HG03066 (cell line): ENCODE measurements around the gene NPVF.

Source experiments
- ATAC-seq: cut with Tn5 transposase; IDR thresholded peaks from one replicate; pipeline ENCODE4 v1.9.1; 2021; ENCODE audit warnings: low read depth; ENCODE audit not compliant: unreplicated experiment

Gene NPVF, protein sequence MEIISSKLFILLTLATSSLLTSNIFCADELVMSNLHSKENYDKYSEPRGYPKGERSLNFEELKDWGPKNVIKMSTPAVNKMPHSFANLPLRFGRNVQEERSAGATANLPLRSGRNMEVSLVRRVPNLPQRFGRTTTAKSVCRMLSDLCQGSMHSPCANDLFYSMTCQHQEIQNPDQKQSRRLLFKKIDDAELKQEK

DNA sequence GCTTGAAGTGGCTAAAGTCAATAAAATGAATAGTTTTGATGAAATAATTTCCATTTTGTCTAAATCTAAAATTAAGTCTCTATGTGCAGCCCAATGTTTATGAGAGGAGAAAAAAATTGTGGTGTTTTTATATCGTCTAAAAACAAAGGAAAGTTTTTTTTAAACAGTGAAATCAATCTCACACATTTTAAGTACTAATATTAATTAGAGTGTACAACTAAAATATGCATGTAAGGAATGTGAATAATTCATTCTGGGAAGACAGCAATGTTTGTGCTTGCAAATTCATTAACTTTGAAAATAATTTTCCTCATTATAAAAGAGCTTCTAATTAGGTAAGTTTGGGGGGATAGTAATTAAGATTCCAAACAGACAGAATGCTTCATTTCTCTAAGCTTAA, at the start of gene NPVF:
Gene NPVF (minus strand): TSS at position 101 of the 400 bp plus-strand sequence. CDS start 47 bp downstream, at position 54.
- no peak for ATAC-seq

- no peak for ATAC-seq
Measured at GRCh38 chr7:25272265-25272664, 44.0 kb upstream of the NPVF start.

DNA sequence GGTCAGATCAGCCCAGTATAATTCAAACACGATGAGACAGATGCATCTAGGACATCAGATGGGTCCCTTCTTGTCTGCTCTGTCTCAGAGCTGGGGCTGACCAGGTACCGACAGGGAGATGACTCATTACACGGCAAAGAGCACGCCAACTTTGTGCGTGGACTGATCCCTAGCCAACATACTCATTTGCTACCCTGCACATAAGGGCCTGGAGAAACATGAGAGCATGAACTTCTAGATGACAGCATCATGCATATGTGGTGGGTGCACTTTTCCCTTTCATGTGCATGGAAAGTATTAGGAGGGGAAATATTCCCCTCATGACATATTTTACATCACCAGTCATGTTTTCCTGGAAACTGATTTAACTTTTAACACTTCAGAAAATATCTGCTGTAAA, 35.1 kb upstream of the NPVF start:
- no peak for ATAC-seq

GRCh38 chr7:25262586-25262985, 34.3 kb upstream of the NPVF start:
- no peak for ATAC-seq

GRCh38 chr7:25261545-25262140, 33.4 kb upstream of the NPVF start:
- no peak for ATAC-seq

DNA sequence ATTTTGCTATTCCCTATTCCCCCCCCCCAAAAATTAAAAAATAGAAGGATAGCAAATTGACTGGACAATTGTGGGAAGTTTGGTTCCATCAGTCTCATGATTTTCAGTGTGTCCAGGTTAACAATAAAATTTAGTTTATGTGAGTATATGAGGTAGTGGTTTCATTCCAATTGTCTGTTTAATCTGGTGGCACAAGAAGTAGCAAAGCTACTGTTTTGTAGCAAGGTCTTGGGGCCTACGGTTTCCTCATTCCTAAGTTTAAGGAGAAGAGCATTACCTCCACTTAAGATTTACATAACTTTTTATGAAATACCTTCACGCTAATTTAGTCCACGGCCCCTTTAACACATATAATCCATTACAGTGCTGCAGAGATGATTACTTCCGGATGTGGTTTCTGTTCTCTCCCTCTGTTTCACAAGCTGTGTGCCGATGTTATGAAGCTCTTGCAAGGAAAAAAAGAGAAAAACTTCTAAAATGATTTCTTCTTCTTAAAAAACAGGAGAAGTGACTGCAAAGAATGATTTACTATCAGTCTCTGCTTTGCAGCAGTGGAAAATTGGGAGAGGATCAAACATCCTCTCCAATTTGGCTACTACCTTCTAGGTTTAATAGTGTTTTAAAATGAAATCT, 32.7 kb upstream of the NPVF start:
- no peak for ATAC-seq

GRCh38 chr7:25259487-25260243, 31.4 kb upstream of the NPVF start:
- no peak for ATAC-seq

DNA sequence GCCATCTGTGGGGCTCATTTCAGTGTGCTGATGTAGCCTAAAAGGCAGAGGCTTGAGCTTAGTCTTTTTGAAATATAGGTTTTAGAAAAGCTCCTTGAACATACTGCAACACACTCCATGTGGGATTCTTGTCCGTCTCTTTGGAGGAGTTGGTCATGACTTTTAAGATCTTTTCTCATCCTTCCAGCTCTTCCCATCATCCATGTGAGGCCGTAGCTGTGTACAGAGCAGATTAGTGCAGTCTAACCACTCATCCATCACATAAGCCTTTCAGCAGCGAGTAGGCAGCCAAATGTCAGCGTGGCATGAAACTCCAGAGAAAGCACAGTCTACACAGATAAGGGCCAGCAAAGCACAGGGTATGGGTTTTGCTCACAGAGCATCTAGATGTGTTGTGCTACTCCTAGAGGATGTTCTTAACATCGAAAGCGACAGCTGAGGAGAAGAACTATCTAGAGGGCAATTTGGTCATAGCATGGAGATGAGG, 28.1 kb upstream of the NPVF start:
- ATAC-seq: no peak

GRCh38 chr7:25255611-25256332, 27.5 kb upstream of the NPVF start:
- ATAC-seq: no peak

DNA sequence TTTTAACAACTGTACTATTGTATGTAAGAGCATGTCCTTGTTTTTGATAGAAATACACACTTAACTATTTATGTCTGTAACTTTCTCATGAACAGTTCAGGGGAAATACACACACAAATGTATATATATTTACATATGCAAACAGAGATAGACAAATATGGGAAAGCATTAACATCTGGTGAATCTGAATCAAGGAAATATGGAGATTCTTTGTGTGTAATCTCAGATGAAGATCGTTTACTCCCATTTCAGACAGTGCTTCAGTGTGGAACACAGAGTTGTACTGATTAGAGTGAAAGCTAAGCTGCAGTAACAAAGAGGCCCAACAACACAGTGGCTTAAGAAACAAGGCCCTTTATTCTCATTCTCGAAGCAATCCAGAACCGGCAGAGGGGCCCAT, 26.3 kb upstream of the NPVF start:
- no peak for ATAC-seq

- no peak for ATAC-seq
Measured at GRCh38 chr7:25253714-25254113, 25.4 kb upstream of the NPVF start.

- no peak for ATAC-seq
Measured at GRCh38 chr7:25250386-25250785, 22.1 kb upstream of the NPVF start.

DNA sequence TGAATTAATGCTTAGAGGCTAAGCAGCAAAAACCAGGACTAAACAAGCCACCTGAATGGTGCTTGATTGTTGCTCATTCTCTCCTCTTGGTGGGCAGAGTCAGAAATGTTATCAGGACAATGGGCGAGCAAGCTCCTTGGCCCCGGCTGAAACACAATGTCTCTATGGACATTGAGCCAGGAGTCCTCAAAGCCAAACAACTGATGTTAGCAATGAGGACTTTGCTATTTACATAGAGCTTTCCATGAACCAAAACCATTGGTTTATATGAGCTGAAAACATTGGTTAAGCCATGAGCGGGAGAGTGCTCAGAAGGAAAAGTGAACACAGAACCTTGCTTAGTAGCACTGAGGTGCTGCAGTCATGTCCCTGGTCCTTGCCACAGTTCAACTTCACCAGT, 21.5 kb upstream of the NPVF start:
- ATAC-seq: no peak

DNA sequence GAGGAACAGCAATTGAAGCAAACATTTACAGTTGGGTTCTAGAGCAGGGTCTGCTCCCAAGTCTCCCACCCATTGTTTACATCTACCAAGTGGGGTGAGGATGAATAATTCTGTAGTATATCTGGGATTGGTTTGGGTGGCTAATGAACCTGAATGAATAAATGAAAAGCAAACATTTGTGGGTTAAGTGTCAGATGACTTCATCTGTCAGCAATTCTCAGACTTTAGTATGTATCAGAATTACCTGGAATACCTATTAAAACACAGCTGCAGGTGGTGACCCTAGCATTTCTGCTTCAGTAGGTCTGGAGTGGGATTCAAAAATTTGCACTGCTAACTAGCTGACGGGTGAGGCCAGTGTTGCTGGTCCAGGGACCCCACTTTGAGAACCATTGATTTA, 18.0 kb upstream of the NPVF start:
- no peak for ATAC-seq

DNA sequence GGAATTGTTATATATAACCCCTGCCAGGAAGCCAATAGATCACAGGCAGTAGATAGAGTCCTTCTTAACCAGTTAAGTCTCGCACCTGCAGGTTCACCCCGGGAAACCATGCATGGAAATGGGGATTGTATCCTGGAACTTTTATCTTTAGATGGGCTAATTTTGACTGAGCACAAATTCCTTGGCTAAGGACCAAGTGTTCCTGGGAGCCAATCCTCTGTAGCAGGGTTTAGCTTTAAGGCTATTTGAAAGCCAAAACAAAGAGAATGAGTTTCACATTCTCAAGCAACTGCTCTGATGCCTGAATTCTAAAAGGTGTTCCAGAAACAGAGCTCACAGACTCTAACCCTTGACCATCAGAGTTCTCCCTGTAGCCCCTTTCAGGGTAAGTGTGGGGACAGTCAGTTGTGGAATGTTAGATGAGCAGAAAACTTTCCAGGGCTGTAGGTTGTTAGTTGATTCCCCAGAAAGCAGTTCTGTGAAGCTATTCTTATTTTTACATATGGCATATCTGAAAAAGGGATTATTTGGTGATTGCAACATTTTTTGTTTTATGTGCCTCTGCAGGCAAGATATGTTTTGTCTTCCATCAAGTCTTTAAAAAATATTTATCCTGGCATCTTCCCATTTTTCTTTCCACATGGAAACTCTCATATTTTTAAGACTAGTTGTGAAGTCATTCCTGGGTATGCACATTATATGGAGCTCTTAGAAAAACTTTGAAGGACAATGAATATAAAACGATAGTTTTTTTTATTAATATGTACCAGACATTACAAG, 16.2 kb upstream of the NPVF start:
- ATAC-seq: no peak

DNA sequence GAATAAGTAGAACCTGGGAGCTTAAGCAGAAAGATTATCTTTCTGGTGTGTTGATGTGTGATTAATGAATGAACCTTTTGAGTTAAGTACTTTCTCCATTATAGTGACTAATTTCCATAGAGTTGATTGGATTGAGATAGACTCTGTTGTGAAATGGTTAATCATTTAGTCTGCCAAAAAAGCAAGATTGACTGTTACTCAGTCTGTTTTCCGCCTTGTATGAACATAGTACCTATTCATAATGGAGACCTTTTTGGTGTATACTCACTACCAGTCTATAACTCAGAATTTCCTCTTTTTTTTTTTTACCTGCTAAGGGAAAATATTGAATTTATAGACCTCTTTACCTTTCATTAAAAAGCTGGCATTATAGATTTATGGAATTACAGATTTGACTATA, 14.4 kb upstream of the NPVF start:
- no peak for ATAC-seq

- no peak for ATAC-seq
Measured at GRCh38 chr7:25240896-25241295, 12.6 kb upstream of the NPVF start.

- ATAC-seq: no peak
Measured at GRCh38 chr7:25240340-25240739, 12.1 kb upstream of the NPVF start.

- no peak for ATAC-seq
Measured at GRCh38 chr7:25239888-25240287, 11.6 kb upstream of the NPVF start.
